Stimulated activated CD8-positive, alpha-beta memory T cell treated with anti-CD3 and anti-CD28 coated beads, Interleukin-2, amount 100 ng/mL, for 48 hours (primary cell): ENCODE data around the gene CDK16.

Experiments
- DNase-seq, 2 donors: peaks; one replicate each; pipeline ENCODE4 v3.0.0-alpha.2; 2020; ENCODE audit warnings: low read depth in 2 of 2

The CDK16 gene

GRCh38 chrX:47218280-47218919 is at the start of gene CDK16:
Gene CDK16 (plus strand): TSS chrX:47218681. CDS start chrX:47223558, 4,877 bp downstream.
- peak; percentile 33 to 63 for DNase-seq

GRCh38 chrX:47169273-47169672 is 49.2 kb upstream of the CDK16 start:
- no peak for DNase-seq

GRCh38 chrX:47169726-47170515 is 48.6 kb upstream of the CDK16 start:
- DNase-seq = no peak

- DNase-seq = no peak
Measured at GRCh38 chrX:47170861-47171692, 47.4 kb upstream of the CDK16 start.

- no peak for DNase-seq
Measured at GRCh38 chrX:47171996-47172395, 46.5 kb upstream of the CDK16 start.

GRCh38 chrX:47172549-47172948 is 45.9 kb upstream of the CDK16 start:
- DNase-seq = no peak

- no peak for DNase-seq
Measured at GRCh38 chrX:47172971-47173792, 45.3 kb upstream of the CDK16 start.

GRCh38 chrX:47174376-47174775 is 44.1 kb upstream of the CDK16 start:
- no peak for DNase-seq

GRCh38 chrX:47174846-47175587 is 43.5 kb upstream of the CDK16 start:
- no peak for DNase-seq

GRCh38 chrX:47175588-47175980 is 42.9 kb upstream of the CDK16 start:
- no peak for DNase-seq

GRCh38 chrX:47176101-47176740 is 42.3 kb upstream of the CDK16 start:
- DNase-seq = no peak

- no peak for DNase-seq
Measured at GRCh38 chrX:47177079-47177478, 41.4 kb upstream of the CDK16 start.

GRCh38 chrX:47178337-47178736 is 40.1 kb upstream of the CDK16 start:
- no peak for DNase-seq

- no peak for DNase-seq
Measured at GRCh38 chrX:47179221-47179927, 39.1 kb upstream of the CDK16 start.

GRCh38 chrX:47179928-47180255 is 38.6 kb upstream of the CDK16 start:
- no peak for DNase-seq

GRCh38 chrX:47180346-47180745 is 38.1 kb upstream of the CDK16 start:
- DNase-seq = no peak

- DNase-seq = no peak
Measured at GRCh38 chrX:47181301-47181700, 37.2 kb upstream of the CDK16 start.

- no peak for DNase-seq
Measured at GRCh38 chrX:47182106-47182700, 36.3 kb upstream of the CDK16 start.

- DNase-seq = no peak
Measured at GRCh38 chrX:47184486-47184885, 34.0 kb upstream of the CDK16 start.
